IMR-90 (cell line): Measurements from ENCODE around the gene DRICH1. TPM values are rescaled to one million over a fixed set of nuclear protein-coding genes. Genes with fewer than 3 reads are reported as not detected.

Experiments
- ATAC-seq: fragments of 200-7000 bp; cut with Tn5 transposase; 2 replicates; pipeline ENCODE4 v1.9.1; 2020; ENCODE audit warnings: low read depth, mild to moderate bottlenecking, moderate library complexity
- BruUV-seq: library from RNA; stranded (reverse); fragments of 400-500 nt; replicated peaks from 2 replicates; lab custom pipeline; 2021; lab: Mats Ljungman, UMichigan
- CTCF ChIA-PET: fragments of 300-600 bp; formaldehyde crosslinking; extraction: SDS; loops from one replicate; lab custom pipeline; 2021; ENCODE audit warnings: antibody characterized with exemption; lab: Yijun Ruan, JAX
- POLR2A ChIA-PET: fragments of 300-600 bp; sonication (Branson Sonifier 250); formaldehyde crosslinking; loops from one replicate; lab custom pipeline; 2022; ENCODE audit warnings: antibody characterized with exemption; ENCODE audit not compliant: unreplicated experiment; lab: Charles Lee
- DNase-seq: peaks from one replicate; pipeline ENCODE4 v3.0.0; 2013
- H2AFZ ChIP-seq: replicated peaks from 2 replicates; pipeline ENCODE3; 2013; ENCODE audit warnings: low read length, mild to moderate bottlenecking; ENCODE audit not compliant: poor library complexity
- H2AK5ac ChIP-seq: 2 replicates; pipeline ENCODE4 v1.6.1; 2013; ENCODE audit warnings: low read depth, low read length, inconsistent platforms
- H2AK9ac ChIP-seq: replicated peaks from 2 replicates; pipeline ENCODE3; 2013; ENCODE audit warnings: mild to moderate bottlenecking, low read depth, low read length, moderate library complexity; ENCODE audit not compliant: poor library complexity
- H2BK120ac ChIP-seq: 2 replicates; pipeline ENCODE4 v1.6.1; 2013; ENCODE audit warnings: low read depth, low read length, inconsistent platforms
- H2BK15ac ChIP-seq: 3 replicates; pipeline ENCODE4 v1.6.1; 2013; ENCODE audit warnings: low read depth, low read length, inconsistent platforms
- H2BK20ac ChIP-seq: 2 replicates; pipeline ENCODE4 v1.6.1; 2013; ENCODE audit warnings: low read depth, mild to moderate bottlenecking, inconsistent platforms, low read length, moderate library complexity
- H2BK5ac ChIP-seq: 2 replicates; pipeline ENCODE4 v1.6.1; 2013; ENCODE audit warnings: mild to moderate bottlenecking, low read depth, low read length, inconsistent platforms; ENCODE audit not compliant: poor library complexity, severe bottlenecking
- H3K14ac ChIP-seq: replicated peaks from 2 replicates; pipeline ENCODE4 v1.6.1; 2013; ENCODE audit warnings: low read depth, low read length, inconsistent platforms
- H3K18ac ChIP-seq: 2 replicates; pipeline ENCODE4 v1.6.1; 2013; ENCODE audit warnings: low read depth, low read length, control low read depth
- H3K23ac ChIP-seq: 2 replicates; pipeline ENCODE4 v1.6.1; 2013; ENCODE audit warnings: low read depth, low read length, inconsistent platforms
- H3K27ac ChIP-seq: 2 replicates; pipeline ENCODE4 v1.5.1; 2013; ENCODE audit warnings: mild to moderate bottlenecking, control low read depth, low read length; ENCODE audit not compliant: insufficient read depth
- H3K27me3 ChIP-seq: 2 replicates; pipeline ENCODE4 v1.6.1; 2013; ENCODE audit warnings: low read length; ENCODE audit not compliant: control insufficient read depth, insufficient read depth
- H3K36me3 ChIP-seq: 2 replicates; pipeline ENCODE4 v1.6.1; 2013; ENCODE audit warnings: low read length, mixed read lengths; ENCODE audit not compliant: control insufficient read depth, insufficient read depth
- H3K4ac ChIP-seq: 2 replicates; pipeline ENCODE4 v1.6.1; 2013; ENCODE audit warnings: low read depth, low read length, inconsistent platforms
- H3K4me1 ChIP-seq: 2 replicates; pipeline ENCODE4 v1.6.1; 2013; ENCODE audit warnings: low read length, mixed read lengths; ENCODE audit not compliant: control insufficient read depth, insufficient read depth
- H3K4me2 ChIP-seq: 2 replicates; pipeline ENCODE4 v1.6.1; 2013; ENCODE audit warnings: low read depth, mild to moderate bottlenecking, control low read depth, low read length, moderate library complexity
- H3K4me3 ChIP-seq: 2 replicates; pipeline ENCODE4 v1.5.1; 2013; ENCODE audit warnings: low read depth, mild to moderate bottlenecking, control low read depth, low read length, moderate library complexity; ENCODE audit not compliant: insufficient read depth
- H3K56ac ChIP-seq: 2 replicates; pipeline ENCODE4 v1.6.1; 2013; ENCODE audit warnings: low read length, inconsistent platforms; ENCODE audit not compliant: insufficient read depth; ENCODE audit errors: extremely low read depth
- H3K79me1 ChIP-seq, 2 experiments: 2 replicates each; pipeline ENCODE4 v1.6.1; 2013; ENCODE audit warnings: low read length in 2 of 2, inconsistent platforms in 1 of 2, low read depth in 1 of 2
- H3K9ac ChIP-seq: 2 replicates; pipeline ENCODE4 v1.6.1; 2013; ENCODE audit warnings: low read depth, low read length, control low read depth
- H3K9me1 ChIP-seq: 2 replicates; pipeline ENCODE4 v1.6.1; 2013; ENCODE audit warnings: low read length, inconsistent platforms; ENCODE audit not compliant: insufficient read depth
- H3K9me3 ChIP-seq: 2 replicates; pipeline ENCODE4 v1.6.1; 2013; ENCODE audit warnings: low read length; ENCODE audit not compliant: control insufficient read depth, insufficient read depth
- H4K20me1 ChIP-seq: 2 replicates; pipeline ENCODE4 v1.6.1; 2013; ENCODE audit warnings: low read length, inconsistent platforms; ENCODE audit not compliant: insufficient read depth
- H4K5ac ChIP-seq: 2 replicates; pipeline ENCODE4 v1.6.1; 2013; ENCODE audit warnings: mild to moderate bottlenecking, low read depth, low read length, control low read depth
- H4K8ac ChIP-seq, 2 experiments: 2 replicates each; pipeline ENCODE4 v1.6.1; 2013; ENCODE audit warnings: low read depth in 2 of 2, low read length in 2 of 2, control low read depth in 1 of 2, inconsistent platforms in 1 of 2
- H4K91ac ChIP-seq: 2 replicates; pipeline ENCODE4 v1.6.1; 2013; ENCODE audit warnings: low read depth, low read length, inconsistent platforms; ENCODE audit not compliant: insufficient read depth
- CEBPB ChIP-seq: IDR thresholded peaks from 2 replicates; pipeline ENCODE4 v1.6.1; 2012; ENCODE audit warnings: low read depth, low read length, improper control_type of control experiment
- ELK1 ChIP-seq: fragments of 150-350 bp; IDR thresholded peaks from 2 replicates; pipeline ENCODE4 v1.6.1; 2016; ENCODE audit warnings: low read depth, mild to moderate bottlenecking, low read length, moderate library complexity, borderline replicate concordance
- FOS ChIP-seq: fragments of 150-350 bp; IDR thresholded peaks from 2 replicates; pipeline ENCODE4 v1.6.1; 2016; ENCODE audit warnings: low read depth, low read length
- MAZ ChIP-seq: IDR thresholded peaks from 2 replicates; pipeline ENCODE4 v1.6.1; 2012; ENCODE audit warnings: low read depth, mild to moderate bottlenecking, low read length, improper control_type of control experiment, moderate library complexity, borderline replicate concordance
- MXI1 ChIP-seq: IDR thresholded peaks from 2 replicates; pipeline ENCODE4 v1.6.1; 2012; ENCODE audit warnings: low read depth, mild to moderate bottlenecking, low read length, moderate library complexity, borderline replicate concordance
- NFE2L2 ChIP-seq: fragments of 150-350 bp; IDR thresholded peaks from 2 replicates; pipeline ENCODE4 v1.6.1; 2016; ENCODE audit warnings: low read depth, mild to moderate bottlenecking, low read length
- USF2 ChIP-seq: fragments of 150-350 bp; IDR thresholded peaks from 2 replicates; pipeline ENCODE4 v1.6.1; 2017; ENCODE audit warnings: mild to moderate bottlenecking, antibody characterized with exemption, low read length, low read depth
- WGBS, 2 experiments: methylation state at CpG; one replicate each; pipeline versions ENCODE4 v1.1.5 to v1.1.7; 2013; ENCODE audit warnings: missing lambda C conversion rate in 2 of 2; ENCODE audit not compliant: insufficient read length in 1 of 2; ENCODE audit errors: extremely low coverage in 2 of 2; 5-methylcytosine and 5-hydroxymethylcytosine counted together
- dilution Hi-C: fragments of 300-500 bp; cut with HindIII; formaldehyde crosslinking; loops from one replicate; pipeline ENCODE4 v1.14.3; 2018; ENCODE audit warnings: low sequenced_read_pairs; ENCODE audit not compliant: unreplicated experiment
- in situ Hi-C: fragments of 300-500 bp; cut with MboI; formaldehyde crosslinking; loops from 3 replicates; pipeline ENCODE4 v1.14.3; 2019; ENCODE audit warnings: low sequenced_read_pairs, inconsistent platforms, mixed read lengths
- intact Hi-C: fragments of 100-400 bp; cut with micrococcal nuclease; formaldehyde crosslinking; loops from 2 replicates; pipeline ENCODE4 v1.10.0; 2022
- polyA plus RNA-seq, 3 experiments: library from polyadenylated mRNA; depleted of rRNA; stranded (reverse); fragments of >200 nt; gene quantifications; 2 replicates each; pipeline ENCODE4 v1.2.3, GENCODE V29; 2012; ENCODE audit warnings: low replicate concordance in 1 of 3
- total RNA-seq: library from RNA; depleted of rRNA; stranded (reverse); fragments of >200 nt; gene quantifications from 2 replicates; pipeline ENCODE4 v1.2.3, GENCODE V29; 2012

Gene DRICH1
- total and polyA plus RNA-seq, 2 of the 4 experiments (the other 2 are of a cell fraction) = 0.14 TPM; not detected in 1

- Histone ChIP-seq H4K8ac (no peak overlapping the region), H3K9me1 (no peaks in the 10 kb centered on the region), H2BK5ac (no peak overlapping the region), H3K4me2 (no peak overlapping the region), H3K4me1 (no peaks in the 10 kb centered on the region), H2AK9ac (no peak overlapping the region), H3K27me3 (peaks cover 20% of the 10 kb centered on the region), H3K27ac (no peak overlapping the region), H4K5ac (no peak overlapping the region), H3K9me3 (no peaks in the 10 kb centered on the region), H2BK120ac (no peak overlapping the region), H3K79me1 (no peaks in the 10 kb centered on the region), H3K56ac (no peak overlapping the region), H2BK15ac (no peak overlapping the region), H2BK20ac (no peak overlapping the region), H3K4ac (no peak overlapping the region), H4K91ac (no peak overlapping the region), H3K14ac (no peak overlapping the region), H4K20me1 (no peaks in the 10 kb centered on the region), H3K9ac (no peak overlapping the region), H3K4me3 (no peak overlapping the region), H3K23ac (no peak overlapping the region), H3K18ac (no peak overlapping the region), H2AK5ac (no peak overlapping the region), H2AFZ (no peak overlapping the region), H3K36me3 (no peaks in the 10 kb centered on the region)
- BruUV-seq = no TSS peak
- intact Hi-C loops = no loop called here
- ChIA-PET POLR2A (no interaction called here), CTCF (no interaction called here)
- DNase-seq (no peak), ATAC-seq (no peak)
- dilution Hi-C loops = no loop called here
- no peak for TF ChIP-seq MXI1
- no peak for TF ChIP-seq MAZ
- no peak for TF ChIP-seq ELK1
- TF ChIP-seq NFE2L2 = no peak
- TF ChIP-seq USF2 = no peak
- no peak for TF ChIP-seq FOS
- no peak for TF ChIP-seq CEBPB
- 73% methylated on average over 2 of the region's 5 CpGs; no CpG with 5 or more reads in 1 of the 2 experiments for WGBS, 2 experiments
- in situ Hi-C loops = no loop called here
Measured at GRCh38 chr22:23579280-23579679, 52.8 kb downstream of the DRICH1 start.
